ENCODE data around the gene RAD51D. TPM values are rescaled to one million over a fixed set of nuclear protein-coding genes. Genes with fewer than 3 reads are reported as not detected.

RAD51D gene
- 1 to 10 TPM; 4.4 to 9.4 (median 5.8) TPM for total RNA-seq
- 1 to 10 TPM; 4.3 to 4.9 TPM for polyA plus RNA-seq

GRCh38 chr17:35119370-35120165, at the start of gene RAD51D:
RAD51D (minus strand) TSS chr17:35119860; CDS start chr17:35119613, 247 bp downstream.
- intact Hi-C loops (cut with DNase I), result loop anchor here in 2 of 3 donors (5.0 to 10.0 kb wide), 3 partner anchors 125 to 695 kb away; no protein-coding TSS in a partner anchor
- no peaks in the 10 kb centered on the region for H3K9me3 ChIP-seq
- H3K27ac ChIP-seq, result peak within 1 kb of the TSS; percentile 30 to 66 (median 52)
- H3K27me3 ChIP-seq, result no peaks in the 10 kb centered on the region
- H3K36me3 ChIP-seq, result no peaks in the 10 kb centered on the region
- peak; percentile 50 to 92 (median 81) for DNase-seq
- H3K4me3 ChIP-seq, result peak within 1 kb of the TSS; percentile 61 to 85 (median 80)
- WGBS, 2 donors, result 0% methylated on average over 48 to 72 of the region's 72 CpGs
- peak; percentile 86 to 96 (median 94) for TF ChIP-seq CTCF (IDR thresholded peaks at IDR 0.05)
- no peak for FAIRE-seq
- ATAC-seq, result peak; percentile 97 to 98 (median 98)
- H3K4me1 ChIP-seq, result peaks cover 0 to 8% (median 0%) of the 10 kb centered on the region in 3 donors

DNA sequence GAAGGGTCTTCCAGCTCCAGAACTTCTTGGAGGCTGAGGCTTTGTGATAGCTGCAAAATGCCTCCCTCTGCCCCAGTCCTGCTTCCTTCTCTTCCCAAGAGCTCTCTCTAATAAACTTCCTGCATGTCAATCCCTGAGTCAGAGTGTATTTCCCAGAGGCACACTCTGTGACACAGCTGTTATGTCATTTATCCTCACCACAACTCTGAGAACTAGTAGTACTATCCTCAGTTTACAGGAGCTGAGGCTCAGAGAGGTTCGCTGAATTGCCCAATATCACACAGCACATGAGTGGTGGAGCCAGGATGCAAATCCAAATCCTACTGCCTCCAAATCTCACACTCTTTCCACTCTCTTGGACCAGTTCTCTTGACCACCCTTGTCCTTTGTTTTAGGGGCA, 48.0 kb upstream of the RAD51D start:
- H3K27me3 ChIP-seq, result no peaks in the 10 kb centered on the region
- WGBS, 2 donors, result 53 to 78% methylated on average over 1 of the region's 1 CpG
- H3K9me3 ChIP-seq, result no peaks in the 10 kb centered on the region
- DNase-seq (no peak), ATAC-seq (no peak), FAIRE-seq (no peak)
- H3K27ac ChIP-seq, result no peak overlapping the region
- no peaks in the 10 kb centered on the region for H3K4me1 ChIP-seq
- H3K4me3 ChIP-seq, result no peak overlapping the region
- no peaks in the 10 kb centered on the region for H3K36me3 ChIP-seq
- TF ChIP-seq CTCF (IDR thresholded peaks at IDR 0.05), result no peak
- intact Hi-C loops (cut with DNase I), result loop anchor here in 1 of 3 donors (10.0 kb wide), 1 partner anchor 367 kb away; the partner anchor contains the start of gene SLFN12L

GRCh38 chr17:35167046-35167445, 47.4 kb upstream of the RAD51D start:
- H3K4me3 ChIP-seq, result no peak overlapping the region
- intact Hi-C loops (cut with DNase I), result loop anchor here in 1 of 3 donors (10.0 kb wide), 1 partner anchor 368 kb away; the partner anchor contains the start of gene SLFN12L
- H3K4me1 ChIP-seq, result no peaks in the 10 kb centered on the region
- FAIRE-seq, result no peak
- H3K36me3 ChIP-seq, result no peaks in the 10 kb centered on the region
- no peak for DNase-seq
- no peaks in the 10 kb centered on the region for H3K27me3 ChIP-seq
- no peak for TF ChIP-seq CTCF (IDR thresholded peaks at IDR 0.05)
- WGBS, 2 donors, result 33 to 40% methylated on average over 3 of the region's 3 CpGs
- H3K9me3 ChIP-seq, result no peaks in the 10 kb centered on the region
- no peak for ATAC-seq
- H3K27ac ChIP-seq, result no peak overlapping the region

- DNase-seq, result no peak
- H3K27me3 ChIP-seq, result no peaks in the 10 kb centered on the region
- no peak for ATAC-seq
- no peak overlapping the region for H3K4me3 ChIP-seq
- no peak for FAIRE-seq
- no peak for TF ChIP-seq CTCF (IDR thresholded peaks at IDR 0.05)
- 47 to 61% methylated on average over 5 of the region's 5 CpGs for WGBS, 2 donors
- intact Hi-C loops (cut with DNase I), result loop anchor here in 1 of 3 donors (10.0 kb wide), 1 partner anchor 368 kb away; the partner anchor contains the start of gene SLFN12L
- H3K27ac ChIP-seq, result no peak overlapping the region
- H3K9me3 ChIP-seq, result no peaks in the 10 kb centered on the region
- no peaks in the 10 kb centered on the region for H3K4me1 ChIP-seq
- H3K36me3 ChIP-seq, result no peaks in the 10 kb centered on the region
These were observed 46.9 kb upstream of the RAD51D start for GRCh38 chr17:35166526-35166925.

Measured in pancreas (tissue), 10 donors.